Measurements from ENCODE around the gene DLGAP1. TPM values are rescaled to one million over a fixed set of nuclear protein-coding genes. Genes with fewer than 3 reads are reported as not detected.

Gene DLGAP1
- total RNA-seq, 1 donor from 2014 or later, result 3.2 TPM

GRCh38 chr18:3874581-3874980 is 580.5 kb downstream of the DLGAP1 start:
- no peak for DNase-seq (ENCODE audit: extremely low spot score in 2 of 2)
- Histone ChIP-seq H3K4me3 (no peak overlapping the region), H3K4me1 (no peaks in the 10 kb centered on the region), H3K27me3 (no peaks in the 10 kb centered on the region), H3K27ac (no peak overlapping the region), H3K36me3 (no peaks in the 10 kb centered on the region), H3K9me3 (no peaks in the 10 kb centered on the region)
- TF ChIP-seq, protein P1, sequence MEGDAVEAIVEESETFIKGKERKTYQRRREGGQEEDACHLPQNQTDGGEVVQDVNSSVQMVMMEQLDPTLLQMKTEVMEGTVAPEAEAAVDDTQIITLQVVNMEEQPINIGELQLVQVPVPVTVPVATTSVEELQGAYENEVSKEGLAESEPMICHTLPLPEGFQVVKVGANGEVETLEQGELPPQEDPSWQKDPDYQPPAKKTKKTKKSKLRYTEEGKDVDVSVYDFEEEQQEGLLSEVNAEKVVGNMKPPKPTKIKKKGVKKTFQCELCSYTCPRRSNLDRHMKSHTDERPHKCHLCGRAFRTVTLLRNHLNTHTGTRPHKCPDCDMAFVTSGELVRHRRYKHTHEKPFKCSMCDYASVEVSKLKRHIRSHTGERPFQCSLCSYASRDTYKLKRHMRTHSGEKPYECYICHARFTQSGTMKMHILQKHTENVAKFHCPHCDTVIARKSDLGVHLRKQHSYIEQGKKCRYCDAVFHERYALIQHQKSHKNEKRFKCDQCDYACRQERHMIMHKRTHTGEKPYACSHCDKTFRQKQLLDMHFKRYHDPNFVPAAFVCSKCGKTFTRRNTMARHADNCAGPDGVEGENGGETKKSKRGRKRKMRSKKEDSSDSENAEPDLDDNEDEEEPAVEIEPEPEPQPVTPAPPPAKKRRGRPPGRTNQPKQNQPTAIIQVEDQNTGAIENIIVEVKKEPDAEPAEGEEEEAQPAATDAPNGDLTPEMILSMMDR (IDR thresholded peaks at IDR 0.05), result no peak
- TF ChIP-seq POLR2A (IDR thresholded peaks at IDR 0.05) (no peak), POLR2AphosphoS5 (IDR thresholded peaks at IDR 0.05; ENCODE audit: insufficient read depth in 1 of 2, low read depth in 1 of 2) (no peak)
- intact Hi-C loops (cut with DNase I), result no loop called here

- H3K27ac ChIP-seq, result no peak overlapping the region
- TF ChIP-seq POLR2A (IDR thresholded peaks at IDR 0.05) (no peak), POLR2AphosphoS5 (IDR thresholded peaks at IDR 0.05; ENCODE audit: insufficient read depth in 1 of 2, low read depth in 1 of 2) (no peak)
- TF ChIP-seq, protein P1 (IDR thresholded peaks at IDR 0.05), result no peak
- no peaks in the 10 kb centered on the region for H3K4me1 ChIP-seq
- H3K4me3 ChIP-seq, result no peak overlapping the region
- intact Hi-C loops (cut with DNase I), result no loop called here
- H3K9me3 ChIP-seq, result no peaks in the 10 kb centered on the region
- no peaks in the 10 kb centered on the region for H3K27me3 ChIP-seq
- H3K36me3 ChIP-seq, result no peaks in the 10 kb centered on the region
- DNase-seq (ENCODE audit: extremely low spot score in 2 of 2), result no peak
Measured at GRCh38 chr18:3874125-3874524, 581.0 kb downstream of the DLGAP1 start.

DNA sequence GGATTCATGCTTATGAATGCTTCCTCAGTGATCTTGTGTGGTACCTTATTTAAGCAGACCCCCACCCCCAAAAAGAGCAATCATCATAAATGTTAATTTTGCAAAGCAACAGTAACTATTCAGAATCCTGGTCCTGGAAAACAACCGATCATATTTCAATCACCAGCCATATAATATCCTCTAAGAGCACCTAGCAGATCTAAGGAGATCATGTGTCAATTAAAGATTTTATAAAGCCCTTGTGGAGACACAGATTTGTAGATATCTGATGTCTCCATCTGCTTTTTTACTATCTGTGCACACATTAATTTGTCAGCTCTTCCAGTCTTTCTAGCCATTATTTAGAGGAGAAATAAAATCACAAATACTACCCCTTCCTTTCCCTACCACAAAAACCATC is 581.4 kb downstream of the DLGAP1 start:
- Histone ChIP-seq H3K27ac (no peak overlapping the region), H3K36me3 (no peaks in the 10 kb centered on the region), H3K27me3 (no peaks in the 10 kb centered on the region), H3K4me3 (no peak overlapping the region), H3K9me3 (no peaks in the 10 kb centered on the region), H3K4me1 (no peaks in the 10 kb centered on the region)
- TF ChIP-seq POLR2AphosphoS5 (IDR thresholded peaks at IDR 0.05; ENCODE audit: insufficient read depth in 1 of 2, low read depth in 1 of 2), result no peak
- TF ChIP-seq, protein P1 (IDR thresholded peaks at IDR 0.05), result no peak
- intact Hi-C loops (cut with DNase I), result no loop called here
- DNase-seq (ENCODE audit: extremely low spot score in 2 of 2), result no peak

DNA sequence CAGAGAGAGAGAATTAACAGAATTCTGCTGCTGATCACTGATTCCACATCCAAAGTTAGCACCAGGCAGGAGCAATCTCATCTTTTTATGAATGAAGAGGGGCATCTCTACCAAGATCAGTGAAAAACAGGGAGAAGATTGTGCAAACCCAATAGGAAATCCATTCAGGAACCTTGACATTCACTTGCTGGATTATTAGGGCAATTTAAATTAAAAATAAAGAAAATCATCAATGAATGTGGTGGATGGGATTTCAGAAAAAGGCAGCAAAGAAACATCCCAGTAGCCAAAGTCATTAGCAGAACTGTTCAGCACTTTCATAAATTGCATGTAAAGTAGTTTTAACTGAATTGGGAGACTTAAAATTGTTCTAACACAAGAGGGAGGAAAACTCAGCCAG is 581.9 kb downstream of the DLGAP1 start:
- no peak overlapping the region for H3K27ac ChIP-seq
- no peak for TF ChIP-seq POLR2AphosphoS5 (IDR thresholded peaks at IDR 0.05; ENCODE audit: insufficient read depth in 1 of 2, low read depth in 1 of 2)
- TF ChIP-seq, protein P1 (IDR thresholded peaks at IDR 0.05), result no peak
- TF ChIP-seq POLR2A (IDR thresholded peaks at IDR 0.05), result no peak
- no peak for DNase-seq (ENCODE audit: extremely low spot score in 2 of 2)
- intact Hi-C loops (cut with DNase I), result no loop called here
- H3K9me3 ChIP-seq, result no peaks in the 10 kb centered on the region
- H3K36me3 ChIP-seq, result no peaks in the 10 kb centered on the region
- H3K4me1 ChIP-seq, result no peaks in the 10 kb centered on the region
- no peak overlapping the region for H3K4me3 ChIP-seq
- no peaks in the 10 kb centered on the region for H3K27me3 ChIP-seq

DNA sequence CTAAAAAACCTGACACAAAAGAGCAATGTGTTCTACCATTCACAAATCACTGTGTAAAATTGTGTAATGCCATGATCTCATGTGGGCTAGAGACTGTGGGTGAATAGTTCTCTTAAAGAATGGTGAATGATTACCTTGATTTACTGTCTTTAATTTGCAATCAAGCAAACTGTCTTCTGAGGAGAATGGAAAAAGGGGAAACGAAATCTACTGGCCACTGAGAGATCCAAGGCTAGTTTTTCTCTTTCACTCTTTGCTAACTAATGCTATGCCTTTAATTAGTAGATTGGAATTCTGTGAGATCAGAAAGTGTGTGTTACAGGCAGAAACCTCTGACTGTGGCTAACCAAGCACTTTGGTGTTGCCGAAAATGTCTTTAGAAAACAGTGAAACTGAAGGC is 582.5 kb downstream of the DLGAP1 start:
- Histone ChIP-seq H3K4me1 (no peaks in the 10 kb centered on the region), H3K27me3 (no peaks in the 10 kb centered on the region), H3K36me3 (no peaks in the 10 kb centered on the region), H3K9me3 (no peaks in the 10 kb centered on the region), H3K4me3 (no peak overlapping the region), H3K27ac (no peak overlapping the region)
- intact Hi-C loops (cut with DNase I), result no loop called here
- no peak for TF ChIP-seq POLR2AphosphoS5 (IDR thresholded peaks at IDR 0.05; ENCODE audit: insufficient read depth in 1 of 2, low read depth in 1 of 2)
- no peak for TF ChIP-seq POLR2A (IDR thresholded peaks at IDR 0.05)
- TF ChIP-seq, protein P1 (IDR thresholded peaks at IDR 0.05), result no peak
- no peak for DNase-seq (ENCODE audit: extremely low spot score in 2 of 2)
